M059J (cell line): ENCODE data around the gene TMCO2. TPM values are rescaled to one million over a fixed set of nuclear protein-coding genes. Genes with fewer than 3 reads are reported as not detected.

ENCODE experiments used
- total RNA-seq: library from RNA; depleted of rRNA; stranded (reverse); fragments of >200 nt; shearing (Covaris generic); gene quantifications from 2 replicates; pipeline ENCODE4 v1.2.3, GENCODE V29; 2014; rRNA removed

The TMCO2 gene
- total RNA-seq, 1 experiment from 2014 or later: not detected

Other genes with a start within 250 kb of the TMCO2 start
- gene CAP1, start 207.2 kb upstream of the TMCO2 start, total RNA-seq: 371 and 481 TPM in 2 replicates
- 112 TPM in 2 replicates for gene PPT1, start 150.7 kb upstream of the TMCO2 start, total RNA-seq
- 14.5 and 19.6 TPM in 2 replicates for gene RLF, start 86.5 kb upstream of the TMCO2 start, total RNA-seq
- gene ZMPSTE24, start 10.3 kb downstream of the TMCO2 start, total RNA-seq: 88.3 and 109 TPM in 2 replicates
- gene COL9A2, start 69.3 kb downstream of the TMCO2 start, total RNA-seq: 2.8 and 11.1 TPM in 2 replicates
- gene SMAP2, start 125.8 kb downstream of the TMCO2 start, total RNA-seq: 33.1 and 35.4 TPM in 2 replicates
- 2.2 and 2.5 TPM in 2 replicates for gene ZFP69B, start 202.5 kb downstream of the TMCO2 start, total RNA-seq
- gene ZFP69, start 229.4 kb downstream of the TMCO2 start, total RNA-seq: 3.6 and 4.4 TPM in 2 replicates